ENCODE results near the gene DCUN1D2.

DCUN1D2 gene

DNA sequence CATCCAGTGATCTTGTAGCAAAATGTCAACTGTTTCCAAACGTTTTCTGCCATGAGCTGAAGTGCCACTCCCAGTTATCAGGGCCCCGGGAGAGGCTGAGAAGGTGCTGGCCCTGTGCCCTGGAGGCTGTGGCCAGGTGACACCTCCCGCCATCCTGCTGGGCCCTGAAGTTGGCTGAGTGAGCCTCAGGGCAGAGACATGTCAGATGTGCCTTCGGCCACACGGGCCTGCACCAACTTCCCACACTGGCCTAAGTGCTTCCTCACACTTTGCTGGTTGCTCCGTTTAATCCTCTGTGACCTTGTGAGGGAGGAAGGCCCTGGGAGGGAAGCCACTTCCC, 42.0 kb downstream of the DCUN1D2 start:
- no peak for TF ChIP-seq CTCF (IDR thresholded peaks at IDR 0.05; ENCODE audit: low read depth, low read length, missing control alignments)
- peak overlapping the region; percentile 46 for H3K4me3 ChIP-seq (replicated peaks; ENCODE audit: low read depth, low read length)
- no peak for DNase-seq (ENCODE audit: extremely low read depth, low read depth)

GRCh38 chr13:113447596-113447995, 42.9 kb downstream of the DCUN1D2 start:
- DNase-seq (ENCODE audit: extremely low read depth, low read depth) = no peak
- no peak overlapping the region for H3K4me3 ChIP-seq (replicated peaks; ENCODE audit: low read depth, low read length)
- no peak for TF ChIP-seq CTCF (IDR thresholded peaks at IDR 0.05; ENCODE audit: low read depth, low read length, missing control alignments)

- TF ChIP-seq CTCF (IDR thresholded peaks at IDR 0.05; ENCODE audit: low read depth, low read length, missing control alignments) = no peak
- H3K4me3 ChIP-seq (replicated peaks; ENCODE audit: low read depth, low read length) = no peak overlapping the region
- DNase-seq (ENCODE audit: extremely low read depth, low read depth) = no peak
Observed at GRCh38 chr13:113446488-113446854, 44.0 kb downstream of the DCUN1D2 start.

DNA sequence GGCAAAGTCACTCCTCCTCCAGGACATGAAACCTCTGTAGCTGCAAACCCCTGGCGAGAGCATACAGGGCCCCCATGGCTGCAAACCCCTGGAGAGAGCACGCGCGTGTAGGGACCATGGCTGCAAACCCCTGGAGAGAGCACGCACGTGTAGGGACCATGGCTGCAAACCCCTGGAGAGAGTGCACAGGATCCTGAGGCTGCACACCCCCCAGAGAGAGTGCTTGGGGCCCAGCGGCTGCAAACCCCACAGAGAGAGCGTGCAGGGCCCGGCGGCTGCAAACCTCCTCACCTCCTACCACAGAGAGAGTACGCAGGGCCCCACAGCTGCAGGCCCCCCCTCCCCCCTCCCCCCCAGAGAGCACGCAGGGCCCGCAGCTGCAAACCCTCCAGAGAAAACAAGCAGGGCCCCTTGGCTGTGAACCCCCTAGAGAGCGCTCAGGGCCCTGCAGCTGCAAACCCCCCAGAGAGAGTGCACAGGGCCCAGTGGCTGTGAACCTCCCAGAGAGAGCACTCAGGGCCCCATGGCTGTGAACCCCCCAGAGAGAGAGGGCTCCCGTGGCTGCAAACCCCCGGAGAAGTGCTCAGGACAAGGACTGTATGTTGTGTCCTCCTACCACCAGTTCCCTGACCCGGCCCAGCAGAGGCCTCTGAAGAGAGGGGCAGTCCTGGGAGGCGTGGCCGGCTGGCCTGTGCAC, 44.6 kb downstream of the DCUN1D2 start:
- no peak overlapping the region for H3K4me3 ChIP-seq (replicated peaks; ENCODE audit: low read depth, low read length)
- TF ChIP-seq CTCF (IDR thresholded peaks at IDR 0.05; ENCODE audit: low read depth, low read length, missing control alignments) = no peak
- no peak for DNase-seq (ENCODE audit: extremely low read depth, low read depth)

DNA sequence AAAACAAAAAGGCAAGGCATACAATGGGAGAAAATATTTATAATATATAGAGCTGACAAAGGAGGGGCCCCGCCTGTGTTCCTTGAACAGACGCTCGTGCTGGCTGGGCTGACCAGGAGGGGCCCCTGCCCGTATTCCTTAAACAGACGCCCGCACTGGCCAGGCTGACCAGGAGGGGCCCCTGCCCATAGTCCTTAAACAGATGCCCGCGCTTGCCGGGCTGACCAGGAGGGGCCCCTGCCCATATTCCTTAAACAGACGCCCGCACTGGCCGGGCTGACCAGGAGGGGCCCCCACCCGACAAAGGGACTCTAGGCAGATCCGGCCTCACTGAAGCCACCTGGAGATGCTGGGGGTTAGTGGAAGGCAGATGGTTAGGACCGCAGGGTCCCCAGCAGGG, 46.5 kb downstream of the DCUN1D2 start:
- no peak for TF ChIP-seq CTCF (IDR thresholded peaks at IDR 0.05; ENCODE audit: low read depth, low read length, missing control alignments)
- DNase-seq (ENCODE audit: extremely low read depth, low read depth) = no peak
- no peak overlapping the region for H3K4me3 ChIP-seq (replicated peaks; ENCODE audit: low read depth, low read length)

GRCh38 chr13:113442985-113443362, 47.5 kb downstream of the DCUN1D2 start:
- no peak overlapping the region for H3K4me3 ChIP-seq (replicated peaks; ENCODE audit: low read depth, low read length)
- TF ChIP-seq CTCF (IDR thresholded peaks at IDR 0.05; ENCODE audit: low read depth, low read length, missing control alignments) = no peak
- no peak for DNase-seq (ENCODE audit: extremely low read depth, low read depth)

- no peak overlapping the region for H3K4me3 ChIP-seq (replicated peaks; ENCODE audit: low read depth, low read length)
- TF ChIP-seq CTCF (IDR thresholded peaks at IDR 0.05; ENCODE audit: low read depth, low read length, missing control alignments) = no peak
- no peak for DNase-seq (ENCODE audit: extremely low read depth, low read depth)
Observed at GRCh38 chr13:113442354-113442984, 48.0 kb downstream of the DCUN1D2 start.
